B cell (primary cell): Measurements from ENCODE around the gene ZBTB32. TPM values are rescaled to one million over a fixed set of nuclear protein-coding genes. Genes with fewer than 3 reads are reported as not detected.

Experiments used
- ATAC-seq: fragments of 200-7000 bp; cut with Tn5 transposase; one replicate; pipeline ENCODE4 v1.10.0; 2021; ENCODE audit warnings: low read depth, mild to moderate bottlenecking, moderate number of reproducible peaks, moderate library complexity
- CTCF ChIA-PET: fragments of 350-600 bp; sonication (Branson Sonifier 250); formaldehyde crosslinking; loops from one replicate; lab custom pipeline; 2021; ENCODE audit warnings: antibody characterized with exemption, inconsistent platforms; lab: Charles Lee
- POLR2A ChIA-PET: fragments of 350-600 bp; sonication (Branson Sonifier 250); formaldehyde crosslinking; loops from one replicate; lab custom pipeline; 2021; ENCODE audit warnings: antibody characterized with exemption; lab: Charles Lee
- DNase-seq: peaks from one replicate; pipeline ENCODE4 v3.0.0; 2013
- H2AFZ ChIP-seq: 2 replicates; pipeline ENCODE4 v1.6.1; 2012; ENCODE audit warnings: mild to moderate bottlenecking, low read depth, low read length; ENCODE audit not compliant: insufficient read depth, poor library complexity, severe bottlenecking
- H3K27ac ChIP-seq, 2 donors: 1 replicate in 1 of 2; 2 replicates in 1 of 2; pipeline ENCODE4 v1.5.1; 2012 to 2013; ENCODE audit warnings: low read length in 2 of 2, mild to moderate bottlenecking in 2 of 2, moderate library complexity in 1 of 2
- H3K27me3 ChIP-seq, 4 experiments: fragments of 200-600 bp in 1 of 4; sonication (generic) in 1 of 4; replicated peaks in 1 of 4; 1 replicate in 2 of 4; 2 replicates in 2 of 4; pipeline versions ENCODE4 v1.6.1 to v1.7.0; 2013 to 2016; ENCODE audit warnings: low read length in 3 of 4, mild to moderate bottlenecking in 2 of 4, mixed read lengths in 1 of 4, moderate library complexity in 1 of 4; ENCODE audit not compliant: insufficient read depth in 4 of 4, control insufficient read depth in 3 of 4; ENCODE audit errors: control extremely low read depth in 1 of 4
- H3K36me3 ChIP-seq, 2 experiments: replicated peaks in 1 of 2; 1 replicate in 1 of 2; 2 replicates in 1 of 2; pipeline versions ENCODE4 v1.6.1 to v1.7.1; 2013; ENCODE audit warnings: low read length in 1 of 2; ENCODE audit not compliant: insufficient read depth in 2 of 2, control insufficient read depth in 1 of 2; ENCODE audit errors: control extremely low read depth in 1 of 2, extremely low read depth in 1 of 2
- H3K4me1 ChIP-seq, 2 donors: fragments of 200-600 bp in 1 of 2; sonication (generic) in 1 of 2; 1 replicate in 1 of 2; 2 replicates in 1 of 2; pipeline versions ENCODE4 v1.5.1 to v1.6.1; 2013 to 2017; ENCODE audit warnings: low read length in 2 of 2; ENCODE audit not compliant: control insufficient read depth in 2 of 2, insufficient read depth in 2 of 2
- H3K4me2 ChIP-seq: replicated peaks from 2 replicates; pipeline ENCODE3; 2012; ENCODE audit warnings: mild to moderate bottlenecking, low read depth, low read length; ENCODE audit not compliant: poor library complexity, severe bottlenecking
- H3K4me3 ChIP-seq, 5 experiments: fragments of 200-600 bp in 1 of 5; sonication (generic) in 1 of 5; 1 replicate in 3 of 5; 2 replicates in 2 of 5; pipeline versions ENCODE4 v1.5.1 to v1.7.0; 2011 to 2016; ENCODE audit warnings: low read length in 4 of 5, mild to moderate bottlenecking in 4 of 5, low read depth in 2 of 5, control low read depth in 1 of 5, moderate library complexity in 1 of 5; ENCODE audit not compliant: insufficient read depth in 1 of 5; ENCODE audit errors: control extremely low read depth in 1 of 5, extremely low read depth in 1 of 5
- H3K79me2 ChIP-seq: fragments of 200-600 bp; sonication (generic); one replicate; pipeline ENCODE4 v1.6.0; 2016; ENCODE audit warnings: low read length; ENCODE audit not compliant: control insufficient read depth, insufficient read depth
- H3K9ac ChIP-seq: fragments of 200-600 bp; sonication (generic); 2 replicates; pipeline ENCODE4 v1.6.1; 2017; ENCODE audit warnings: mild to moderate bottlenecking, low read length, moderate library complexity
- H3K9me3 ChIP-seq, 3 donors: one replicate each; pipeline versions ENCODE4 v1.6.1 to v1.7.1; 2013; ENCODE audit warnings: low read length in 2 of 3; ENCODE audit not compliant: control insufficient read depth in 2 of 3, insufficient read depth in 1 of 3; ENCODE audit errors: control extremely low read depth in 1 of 3
- H4K20me1 ChIP-seq: 2 replicates; pipeline ENCODE4 v1.6.0; 2012; ENCODE audit warnings: mild to moderate bottlenecking, low read length; ENCODE audit not compliant: insufficient read depth, control insufficient read depth, poor library complexity, severe bottlenecking
- H3K27ac Mint-ChIP-seq: one replicate; pipeline ENCODE4 v1.8.0; 2021; ENCODE audit warnings: mixed read lengths
- H3K27me3 Mint-ChIP-seq: one replicate; pipeline ENCODE4 v1.8.0; 2021; ENCODE audit warnings: mixed read lengths
- H3K4me1 Mint-ChIP-seq: one replicate; pipeline ENCODE4 v1.8.0; 2021; ENCODE audit warnings: mixed read lengths
- H3K4me3 Mint-ChIP-seq: one replicate; pipeline ENCODE4 v1.8.0; 2021; ENCODE audit warnings: mixed read lengths
- H3K9me3 Mint-ChIP-seq: one replicate; pipeline ENCODE4 v1.8.0; 2022; ENCODE audit warnings: mixed read lengths; ENCODE audit not compliant: insufficient read depth
- CTCF ChIP-seq: fragments of 200-600 bp; IDR thresholded peaks from one replicate; pipeline ENCODE4 v1.8.0; 2022; ENCODE audit warnings: antibody characterized with exemption, mild to moderate bottlenecking
- EZH2 ChIP-seq: IDR thresholded peaks from 2 replicates; pipeline ENCODE4 v1.6.1; 2012; ENCODE audit warnings: borderline replicate concordance, low read depth, mild to moderate bottlenecking, moderate library complexity, low read length; ENCODE audit not compliant: insufficient read depth, poor library complexity, severe bottlenecking
- WGBS: methylation state at CpG from one replicate; pipeline ENCODE4 v1.1.5; 2013; ENCODE audit warnings: missing lambda C conversion rate; ENCODE audit not compliant: insufficient coverage; 5-methylcytosine and 5-hydroxymethylcytosine counted together
- intact Hi-C: fragments of 100-400 bp; cut with micrococcal nuclease; formaldehyde crosslinking; loops from one replicate; pipeline ENCODE4 v1.10.0; 2022
- polyA plus RNA-seq: library from polyadenylated mRNA; depleted of rRNA; stranded (reverse); fragments of >200 nt; gene quantifications from 2 replicates; pipeline ENCODE4 v1.2.3, GENCODE V29; 2012
- total RNA-seq, 2 donors: library from RNA; stranded (reverse); fragments of 120-200 nt in 1 of 2; gene quantifications; 1 replicate in 1 of 2; 2 replicates in 1 of 2; pipeline versions ENCODE4 v1.2.3 to v1.2.4, GENCODE V29; 2013 to 2022

The ZBTB32 gene
- total and polyA plus RNA-seq, 2 donors (not counting 1 experiment from before 2014, with no cell fraction given): 18.9 to 28.1 TPM

DNA sequence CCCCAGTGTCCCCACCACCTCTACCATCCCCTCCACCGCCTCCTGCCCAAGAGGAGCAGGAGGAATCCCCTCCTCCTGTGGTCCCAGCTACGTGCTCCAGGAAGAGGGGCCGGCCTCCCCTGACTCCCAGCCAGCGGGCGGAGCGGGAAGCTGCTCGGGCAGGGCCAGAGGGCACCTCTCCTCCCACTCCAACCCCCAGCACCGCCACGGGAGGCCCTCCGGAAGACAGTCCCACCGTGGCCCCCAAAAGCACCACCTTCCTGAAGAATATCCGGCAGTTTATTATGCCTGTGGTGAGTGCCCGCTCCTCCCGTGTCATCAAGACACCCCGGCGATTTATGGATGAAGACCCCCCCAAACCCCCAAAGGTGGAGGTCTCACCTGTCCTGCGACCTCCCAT lies 16.3 kb downstream of the ZBTB32 start:
- H2AFZ ChIP-seq: no peak overlapping the region
- no peak overlapping the region for H3K27ac ChIP-seq
- H3K4me1 ChIP-seq: peaks cover 16 to 29% of the 10 kb centered on the region in 2 donors
- TF ChIP-seq CTCF (no peak), EZH2 (no peak)
- no peaks in the 10 kb centered on the region for H3K27me3 Mint-ChIP-seq
- peaks cover 77% of the 10 kb centered on the region for H3K79me2 ChIP-seq
- no peak overlapping the region for H3K4me3 ChIP-seq
- H3K27ac Mint-ChIP-seq: no peak overlapping the region
- H3K4me2 ChIP-seq: no peak overlapping the region
- DNase-seq (no peak), ATAC-seq (no peak)
- no peaks in the 10 kb centered on the region for H3K27me3 ChIP-seq
- peaks cover 64% of the 10 kb centered on the region for H4K20me1 ChIP-seq
- intact Hi-C loops: no loop called here
- peaks cover 32% of the 10 kb centered on the region for H3K4me1 Mint-ChIP-seq
- POLR2A ChIA-PET: interaction anchor here (0.7 kb wide), 1 partner anchor 10 kb away, joined by 6 read pairs; no protein-coding TSS in a partner anchor
- H3K9ac ChIP-seq: no peak overlapping the region
- no peaks in the 10 kb centered on the region for H3K9me3 Mint-ChIP-seq
- 94% methylated on average over 14 of the region's 17 CpGs for WGBS
- H3K4me3 Mint-ChIP-seq: no peak overlapping the region
- peaks cover 0 to 55% of the 10 kb centered on the region in 2 experiments for H3K36me3 ChIP-seq
- CTCF ChIA-PET: interaction anchor here (0.5 to 2.6 kb wide), 2 partner anchors 26 to 226 kb away, joined by 3 to 7 read pairs; no protein-coding TSS in a partner anchor
- H3K9me3 ChIP-seq: no peaks in the 10 kb centered on the region

- DNase-seq: no peak
- Mint-ChIP-seq H3K27me3 (no peaks in the 10 kb centered on the region), H3K27ac (no peak overlapping the region), H3K9me3 (no peaks in the 10 kb centered on the region), H3K4me3 (no peak overlapping the region), H3K4me1 (peaks cover 25% of the 10 kb centered on the region)
- Histone ChIP-seq H3K27me3 (no peaks in the 10 kb centered on the region), H4K20me1 (peaks cover 64% of the 10 kb centered on the region), H3K79me2 (peaks cover 76% of the 10 kb centered on the region), H3K4me2 (no peak overlapping the region), H3K9me3 (no peaks in the 10 kb centered on the region), H3K9ac (no peak overlapping the region), H2AFZ (no peak overlapping the region), H3K4me3 (no peak overlapping the region), H3K36me3 (peaks cover 2 to 63% of the 10 kb centered on the region in 2 experiments), H3K27ac (no peak overlapping the region), H3K4me1 (peaks cover 9 to 22% of the 10 kb centered on the region in 2 donors)
- WGBS: 97% methylated on average over 14 of the region's 16 CpGs
- TF ChIP-seq EZH2 (no peak), CTCF (no peak)
- intact Hi-C loops: no loop called here
- ChIA-PET CTCF (no interaction called here), POLR2A (no interaction called here)
- ATAC-seq: no peak
Observed at GRCh38 chr19:35721374-35721773, 17.0 kb downstream of the ZBTB32 start.
